ENCODE results near the gene SH3D19.

DNA sequence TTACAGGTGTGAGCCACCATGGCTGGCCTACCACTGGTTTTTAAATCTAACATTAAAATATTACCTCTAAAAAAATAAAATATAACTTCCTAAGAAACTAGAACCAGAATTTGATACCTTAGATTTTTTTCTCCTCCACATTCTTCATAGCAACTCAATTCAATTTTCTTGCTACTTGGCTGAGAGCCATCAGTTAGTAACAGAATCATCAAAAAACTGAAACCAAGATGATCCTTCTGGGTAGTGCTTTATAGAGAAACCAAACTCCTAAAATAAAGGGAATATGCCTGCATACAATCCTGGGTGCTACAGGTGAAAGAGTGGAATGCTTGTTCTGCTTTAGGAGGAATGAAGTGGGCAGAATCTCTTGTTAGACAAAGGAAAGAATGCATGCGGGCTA lies 161.6 kb downstream of the SH3D19 start:
- TF ChIP-seq CTCF (IDR thresholded peaks at IDR 0.05 in 4 of 5, conservative IDR thresholded peaks at IDR 0.05 in 1 of 5) (no peak), POLR2A (IDR thresholded peaks at IDR 0.05) (no peak)
